Medulla oblongata (tissue), 1 donor: ENCODE data around the gene DHFR.

Experiments used
- DNase-seq: peaks from one replicate; pipeline ENCODE4 v3.0.0-alpha.2; 2015; ENCODE audit errors: extremely low spot score

The DHFR gene

GRCh38 chr5:80655231-80655774 is 520 bp upstream of the DHFR start:
- no peak for DNase-seq

GRCh38 chr5:80654054-80654390 is 761 bp downstream of the DHFR start:
- no peak for DNase-seq

GRCh38 chr5:80653502-80653901 is 1.3 kb downstream of the DHFR start:
- no peak for DNase-seq

GRCh38 chr5:80646926-80647325 is 7.9 kb downstream of the DHFR start:
- no peak for DNase-seq

GRCh38 chr5:80644900-80645299 is 9.9 kb downstream of the DHFR start:
- no peak for DNase-seq

GRCh38 chr5:80641353-80641752 is 13.4 kb downstream of the DHFR start:
- no peak for DNase-seq

- no peak for DNase-seq
These were observed 20.6 kb downstream of the DHFR start for GRCh38 chr5:80634193-80634592.

- DNase-seq: no peak
These were observed 22.1 kb downstream of the DHFR start for GRCh38 chr5:80632700-80633099.

GRCh38 chr5:80631278-80632259 is 23.2 kb downstream of the DHFR start:
- no peak for DNase-seq

GRCh38 chr5:80629281-80629680 is 25.5 kb downstream of the DHFR start:
- no peak for DNase-seq

GRCh38 chr5:80625230-80625629 is 29.6 kb downstream of the DHFR start:
- no peak for DNase-seq

- no peak for DNase-seq
These were observed 30.8 kb downstream of the DHFR start for GRCh38 chr5:80623999-80624398.

- DNase-seq: no peak
These were observed 32.0 kb downstream of the DHFR start for GRCh38 chr5:80622756-80623155.

GRCh38 chr5:80620211-80620610 is 34.6 kb downstream of the DHFR start:
- no peak for DNase-seq

- DNase-seq: no peak
These were observed 35.7 kb downstream of the DHFR start for GRCh38 chr5:80619086-80619485.

- DNase-seq: no peak
These were observed 36.3 kb downstream of the DHFR start for GRCh38 chr5:80618438-80618837.

GRCh38 chr5:80615266-80615914 is 39.4 kb downstream of the DHFR start:
- peak; percentile 33 for DNase-seq

- DNase-seq: no peak
These were observed 45.1 kb downstream of the DHFR start for GRCh38 chr5:80609692-80610091.

GRCh38 chr5:80608731-80609130 is 46.1 kb downstream of the DHFR start:
- no peak for DNase-seq

GRCh38 chr5:80607832-80608231 is 47.0 kb downstream of the DHFR start:
- no peak for DNase-seq

GRCh38 chr5:80607343-80607742 is 47.4 kb downstream of the DHFR start:
- no peak for DNase-seq

- DNase-seq: no peak
These were observed 53.7 kb downstream of the DHFR start for GRCh38 chr5:80600943-80601693.
